ENCODE measurements around the gene SMC3.

SMC3 gene

DNA sequence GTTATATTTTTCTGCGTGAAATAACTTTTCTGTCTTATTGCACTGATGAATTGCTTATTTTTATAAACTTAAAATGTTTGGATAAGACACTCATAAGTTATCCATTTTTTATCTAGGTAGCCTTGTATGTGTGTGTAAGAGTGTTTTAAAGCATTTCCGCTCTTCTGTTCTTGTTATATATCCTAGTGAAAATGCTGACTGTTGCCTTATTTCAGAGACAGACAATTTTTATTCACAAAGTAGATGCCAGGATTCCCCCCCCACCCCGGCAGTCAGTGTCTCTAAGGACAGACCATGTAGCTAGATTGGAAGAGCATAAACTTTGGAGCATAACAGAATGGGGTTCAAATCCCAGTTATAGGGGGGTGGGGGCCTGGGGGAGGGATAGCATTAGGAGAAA is 1.6 kb downstream of the SMC3 start:
- TF ChIP-seq, protein P1, sequence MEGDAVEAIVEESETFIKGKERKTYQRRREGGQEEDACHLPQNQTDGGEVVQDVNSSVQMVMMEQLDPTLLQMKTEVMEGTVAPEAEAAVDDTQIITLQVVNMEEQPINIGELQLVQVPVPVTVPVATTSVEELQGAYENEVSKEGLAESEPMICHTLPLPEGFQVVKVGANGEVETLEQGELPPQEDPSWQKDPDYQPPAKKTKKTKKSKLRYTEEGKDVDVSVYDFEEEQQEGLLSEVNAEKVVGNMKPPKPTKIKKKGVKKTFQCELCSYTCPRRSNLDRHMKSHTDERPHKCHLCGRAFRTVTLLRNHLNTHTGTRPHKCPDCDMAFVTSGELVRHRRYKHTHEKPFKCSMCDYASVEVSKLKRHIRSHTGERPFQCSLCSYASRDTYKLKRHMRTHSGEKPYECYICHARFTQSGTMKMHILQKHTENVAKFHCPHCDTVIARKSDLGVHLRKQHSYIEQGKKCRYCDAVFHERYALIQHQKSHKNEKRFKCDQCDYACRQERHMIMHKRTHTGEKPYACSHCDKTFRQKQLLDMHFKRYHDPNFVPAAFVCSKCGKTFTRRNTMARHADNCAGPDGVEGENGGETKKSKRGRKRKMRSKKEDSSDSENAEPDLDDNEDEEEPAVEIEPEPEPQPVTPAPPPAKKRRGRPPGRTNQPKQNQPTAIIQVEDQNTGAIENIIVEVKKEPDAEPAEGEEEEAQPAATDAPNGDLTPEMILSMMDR (conservative IDR thresholded peaks at IDR 0.05; ENCODE audit: low read length): no peak
- DNase-seq (ENCODE audit: low read depth): no peak
- H3K4me3 ChIP-seq (ENCODE audit: low read length): peak overlapping the region; percentile 81; the same call in 1 of the 2 replicates

DNA sequence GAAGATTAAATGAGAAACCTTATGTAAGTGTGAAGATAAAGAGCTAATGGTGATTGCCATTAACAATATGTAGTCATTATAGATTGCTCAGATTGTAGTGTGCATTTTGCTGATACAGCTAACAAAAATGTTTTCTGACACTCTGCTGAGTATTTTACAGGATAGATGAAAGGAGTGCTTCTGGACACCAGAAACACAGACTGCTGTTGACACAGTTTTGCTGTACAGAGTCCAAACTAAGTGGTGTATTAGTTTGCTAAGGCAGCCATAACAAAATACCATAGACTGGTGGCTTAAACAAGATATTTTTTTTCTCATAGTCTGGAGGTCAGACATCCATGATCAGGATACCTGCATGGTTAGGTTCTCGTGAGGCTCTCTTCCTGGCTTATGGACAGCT is 2.2 kb downstream of the SMC3 start:
- TF ChIP-seq, protein P1 (conservative IDR thresholded peaks at IDR 0.05; ENCODE audit: low read length): no peak
- no peak overlapping the region for H3K4me3 ChIP-seq (ENCODE audit: low read length)
- DNase-seq (ENCODE audit: low read depth): peak; percentile 3

DNA sequence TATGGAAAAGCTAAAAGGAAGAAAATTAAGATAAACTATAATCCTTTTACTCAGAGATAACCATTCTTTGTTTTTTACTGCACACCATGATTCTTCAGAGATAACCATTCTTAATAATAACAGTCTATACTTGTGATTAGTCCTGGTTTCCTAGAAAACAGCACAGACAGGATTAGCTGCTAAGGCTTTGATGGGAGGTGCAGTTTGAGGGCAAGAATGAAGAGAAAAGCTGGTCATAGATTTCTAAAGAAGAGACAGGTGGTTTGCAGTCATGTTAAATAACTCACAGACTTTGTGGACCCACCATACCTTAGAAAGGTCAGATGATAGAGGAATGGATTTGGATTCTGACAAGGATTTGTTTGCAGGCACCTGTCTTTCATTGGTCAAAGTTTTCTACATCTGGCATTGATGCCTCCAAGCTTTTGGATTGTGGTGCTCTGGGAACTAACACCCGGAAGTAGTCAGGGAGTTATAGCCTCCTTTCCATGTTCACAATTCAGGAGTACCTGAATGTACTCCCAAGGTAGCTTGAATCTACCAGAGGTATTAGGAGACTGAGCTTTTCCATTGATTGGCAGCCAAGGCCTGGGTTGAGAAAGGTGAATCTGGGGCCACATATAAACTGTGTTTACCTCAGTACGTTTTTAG is 3.7 kb downstream of the SMC3 start:
- no peak overlapping the region for H3K4me3 ChIP-seq (ENCODE audit: low read length)
- TF ChIP-seq, protein P1 (conservative IDR thresholded peaks at IDR 0.05; ENCODE audit: low read length): no peak
- DNase-seq (ENCODE audit: low read depth): no peak

DNA sequence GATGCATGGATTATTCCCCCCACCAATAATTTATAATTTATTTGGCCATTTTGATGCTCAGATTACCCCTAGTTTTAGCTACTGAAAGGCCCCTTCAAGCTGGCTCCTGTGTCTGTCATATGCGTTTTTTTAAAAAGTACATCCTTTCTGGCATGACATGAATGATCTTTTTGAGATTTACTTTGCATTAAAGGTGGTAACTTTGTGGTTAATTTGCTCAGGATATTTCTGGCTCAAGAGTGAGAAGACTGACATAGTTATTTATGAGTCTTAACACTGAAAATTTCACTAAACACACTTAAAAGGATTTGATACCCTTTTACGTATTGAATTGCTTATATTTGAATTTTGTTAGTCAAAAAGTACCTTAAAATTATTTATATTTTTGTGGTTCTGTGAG is 5.4 kb downstream of the SMC3 start:
- H3K4me3 ChIP-seq (ENCODE audit: low read length): no peak overlapping the region
- DNase-seq (ENCODE audit: low read depth): no peak
- TF ChIP-seq, protein P1 (conservative IDR thresholded peaks at IDR 0.05; ENCODE audit: low read length): no peak

DNA sequence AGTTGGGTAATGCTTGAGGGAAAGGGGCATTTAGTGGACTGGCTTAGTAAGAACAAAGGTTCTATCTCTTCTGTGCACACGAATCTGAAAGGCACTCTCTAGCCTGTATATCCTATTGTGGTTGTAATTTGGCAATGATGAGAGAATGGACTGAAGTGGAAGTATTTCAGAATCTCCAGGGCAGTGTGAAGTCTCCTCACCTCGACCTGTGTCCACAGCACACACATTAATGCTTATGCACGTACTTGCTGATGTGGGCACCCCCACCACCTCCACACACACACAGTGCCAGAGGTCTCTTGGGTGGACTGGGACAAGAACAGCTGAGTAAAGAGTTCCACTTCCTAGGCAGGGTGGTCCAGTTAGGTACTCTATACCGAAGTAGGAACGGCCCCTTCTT is 6.9 kb downstream of the SMC3 start:
- DNase-seq (ENCODE audit: low read depth): no peak
- no peak overlapping the region for H3K4me3 ChIP-seq (ENCODE audit: low read length)
- TF ChIP-seq, protein P1 (conservative IDR thresholded peaks at IDR 0.05; ENCODE audit: low read length): no peak

DNA sequence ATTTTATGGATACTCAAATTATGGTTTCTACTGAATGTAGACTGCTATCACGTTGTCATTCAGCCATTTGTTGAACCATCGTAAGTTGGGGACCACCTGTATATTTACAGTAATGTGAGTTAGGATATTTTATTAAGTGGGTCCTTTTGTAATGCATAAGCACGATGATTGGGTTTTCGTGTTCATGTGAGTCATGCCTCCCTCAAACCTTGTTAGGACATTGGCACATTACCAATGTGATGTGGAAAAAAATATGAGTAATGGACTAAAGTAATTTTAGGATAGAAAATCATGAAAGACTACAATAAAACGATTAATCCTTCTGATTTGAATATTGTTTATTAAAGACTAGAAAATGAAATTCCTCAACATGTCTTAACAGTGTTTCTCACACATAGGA is 8.7 kb downstream of the SMC3 start:
- DNase-seq (ENCODE audit: low read depth): peak; percentile 69
- no peak overlapping the region for H3K4me3 ChIP-seq (ENCODE audit: low read length)
- TF ChIP-seq, protein P1 (conservative IDR thresholded peaks at IDR 0.05; ENCODE audit: low read length): no peak

DNA sequence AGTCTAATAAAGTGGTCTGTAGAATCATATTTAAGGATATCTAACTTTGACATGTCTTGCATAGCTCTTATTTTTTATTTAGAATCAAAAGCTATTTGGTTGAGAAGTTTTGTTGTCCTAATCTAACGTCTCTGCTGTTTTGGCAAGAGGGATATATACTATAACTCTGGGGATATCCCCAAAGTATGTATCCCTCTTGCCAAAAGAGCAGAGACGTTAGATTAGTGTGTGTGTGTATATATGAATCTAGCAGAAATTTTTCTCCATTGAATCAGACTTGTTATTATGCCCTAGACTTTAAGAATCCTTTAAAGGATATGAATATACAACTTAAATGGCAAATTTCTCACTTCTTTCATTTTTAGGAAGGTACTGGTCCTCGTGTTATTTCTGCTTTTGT is 9.6 kb downstream of the SMC3 start:
- TF ChIP-seq, protein P1 (conservative IDR thresholded peaks at IDR 0.05; ENCODE audit: low read length): no peak
- no peak for DNase-seq (ENCODE audit: low read depth)
- no peak overlapping the region for H3K4me3 ChIP-seq (ENCODE audit: low read length)
